ENCODE measurements around the gene PGM1.

PGM1 gene

DNA sequence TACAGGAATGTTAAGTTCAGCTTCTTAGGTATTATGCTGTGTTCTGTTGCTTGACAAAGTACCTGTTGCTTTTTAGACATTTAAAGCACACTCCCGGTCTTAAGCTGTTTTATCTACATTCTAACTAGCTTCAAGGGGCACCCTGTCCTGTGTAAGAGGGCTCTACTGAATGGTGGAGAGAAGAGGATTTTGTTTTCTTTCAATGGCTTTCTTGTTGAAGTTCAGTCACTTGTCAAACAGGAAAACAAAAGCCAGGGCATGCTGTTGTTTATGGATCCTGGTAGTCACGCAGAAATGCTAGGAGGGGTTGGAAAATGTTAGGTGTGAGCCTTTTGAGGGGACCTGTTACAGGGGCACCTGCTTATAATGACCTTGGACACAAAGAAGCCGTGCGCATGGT, 30.7 kb downstream of the PGM1 start:
- TF ChIP-seq, protein P1, sequence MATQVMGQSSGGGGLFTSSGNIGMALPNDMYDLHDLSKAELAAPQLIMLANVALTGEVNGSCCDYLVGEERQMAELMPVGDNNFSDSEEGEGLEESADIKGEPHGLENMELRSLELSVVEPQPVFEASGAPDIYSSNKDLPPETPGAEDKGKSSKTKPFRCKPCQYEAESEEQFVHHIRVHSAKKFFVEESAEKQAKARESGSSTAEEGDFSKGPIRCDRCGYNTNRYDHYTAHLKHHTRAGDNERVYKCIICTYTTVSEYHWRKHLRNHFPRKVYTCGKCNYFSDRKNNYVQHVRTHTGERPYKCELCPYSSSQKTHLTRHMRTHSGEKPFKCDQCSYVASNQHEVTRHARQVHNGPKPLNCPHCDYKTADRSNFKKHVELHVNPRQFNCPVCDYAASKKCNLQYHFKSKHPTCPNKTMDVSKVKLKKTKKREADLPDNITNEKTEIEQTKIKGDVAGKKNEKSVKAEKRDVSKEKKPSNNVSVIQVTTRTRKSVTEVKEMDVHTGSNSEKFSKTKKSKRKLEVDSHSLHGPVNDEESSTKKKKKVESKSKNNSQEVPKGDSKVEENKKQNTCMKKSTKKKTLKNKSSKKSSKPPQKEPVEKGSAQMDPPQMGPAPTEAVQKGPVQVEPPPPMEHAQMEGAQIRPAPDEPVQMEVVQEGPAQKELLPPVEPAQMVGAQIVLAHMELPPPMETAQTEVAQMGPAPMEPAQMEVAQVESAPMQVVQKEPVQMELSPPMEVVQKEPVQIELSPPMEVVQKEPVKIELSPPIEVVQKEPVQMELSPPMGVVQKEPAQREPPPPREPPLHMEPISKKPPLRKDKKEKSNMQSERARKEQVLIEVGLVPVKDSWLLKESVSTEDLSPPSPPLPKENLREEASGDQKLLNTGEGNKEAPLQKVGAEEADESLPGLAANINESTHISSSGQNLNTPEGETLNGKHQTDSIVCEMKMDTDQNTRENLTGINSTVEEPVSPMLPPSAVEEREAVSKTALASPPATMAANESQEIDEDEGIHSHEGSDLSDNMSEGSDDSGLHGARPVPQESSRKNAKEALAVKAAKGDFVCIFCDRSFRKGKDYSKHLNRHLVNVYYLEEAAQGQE (IDR thresholded peaks at IDR 0.05; ENCODE audit: insufficient read depth in 1 of 2, low read depth in 2 of 2, low read length in 2 of 2), result no peak
- TF ChIP-seq POLR2AphosphoS5 (IDR thresholded peaks at IDR 0.05; ENCODE audit: low read depth, low read length) (no peak), TAF1 (IDR thresholded peaks at IDR 0.05; ENCODE audit: borderline replicate concordance, insufficient read depth, low read length) (no peak), SIN3A (IDR thresholded peaks at IDR 0.05; ENCODE audit: borderline replicate concordance, insufficient read depth, low read length) (no peak), FOXP2 (optimal IDR thresholded peaks at IDR 0.05; ENCODE audit: borderline replicate concordance, extremely low read depth, extremely low read length, insufficient read depth) (no peak)

DNA sequence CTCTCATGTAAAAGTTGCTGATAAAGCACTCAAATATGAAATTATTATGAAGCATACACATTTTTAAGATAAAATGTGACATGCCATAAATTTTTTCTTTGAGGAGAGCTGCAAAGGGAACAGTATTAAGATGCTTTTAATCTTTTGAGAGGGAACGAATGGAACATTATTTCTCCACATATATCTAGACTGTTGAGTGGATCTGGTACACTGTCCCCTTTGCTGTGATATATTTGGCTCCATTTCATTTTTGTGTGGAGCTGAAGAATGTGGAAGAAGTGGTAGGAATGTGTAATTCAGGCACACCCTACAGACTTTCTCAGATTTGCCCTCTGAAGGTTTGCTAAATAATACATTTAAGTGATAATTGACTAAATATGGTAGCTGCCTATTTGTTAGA, 31.7 kb downstream of the PGM1 start:
- TF ChIP-seq, protein P1 (IDR thresholded peaks at IDR 0.05; ENCODE audit: insufficient read depth in 1 of 2, low read depth in 2 of 2, low read length in 2 of 2), result no peak

DNA sequence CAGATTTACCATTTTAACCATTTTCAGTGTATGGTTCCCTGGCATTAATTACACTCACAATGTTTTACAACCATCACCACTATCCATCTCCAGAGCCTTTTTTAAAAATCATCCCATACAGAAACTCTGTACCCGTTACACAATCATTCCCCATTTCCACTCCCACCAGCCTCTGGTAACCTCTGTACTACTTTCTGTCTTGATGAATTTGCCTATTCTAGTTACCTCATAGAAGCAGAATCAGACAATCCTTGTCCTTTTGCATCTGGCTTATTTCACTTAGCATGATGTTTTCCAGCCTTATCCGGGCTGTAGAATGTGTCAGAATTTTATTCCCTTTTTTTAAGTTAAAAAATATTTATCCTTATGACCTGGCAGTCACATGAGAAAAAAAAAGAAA, 33.0 kb downstream of the PGM1 start:
- no peak for TF ChIP-seq SIN3A (IDR thresholded peaks at IDR 0.05; ENCODE audit: borderline replicate concordance, insufficient read depth, low read length)
- no peak for TF ChIP-seq TAF1 (IDR thresholded peaks at IDR 0.05; ENCODE audit: borderline replicate concordance, insufficient read depth, low read length)
- TF ChIP-seq, protein P1 (IDR thresholded peaks at IDR 0.05; ENCODE audit: insufficient read depth in 1 of 2, low read depth in 2 of 2, low read length in 2 of 2), result no peak
- no peak for TF ChIP-seq POLR2AphosphoS5 (IDR thresholded peaks at IDR 0.05; ENCODE audit: low read depth, low read length)
- no peak for TF ChIP-seq FOXP2 (optimal IDR thresholded peaks at IDR 0.05; ENCODE audit: borderline replicate concordance, extremely low read depth, extremely low read length, insufficient read depth)

DNA sequence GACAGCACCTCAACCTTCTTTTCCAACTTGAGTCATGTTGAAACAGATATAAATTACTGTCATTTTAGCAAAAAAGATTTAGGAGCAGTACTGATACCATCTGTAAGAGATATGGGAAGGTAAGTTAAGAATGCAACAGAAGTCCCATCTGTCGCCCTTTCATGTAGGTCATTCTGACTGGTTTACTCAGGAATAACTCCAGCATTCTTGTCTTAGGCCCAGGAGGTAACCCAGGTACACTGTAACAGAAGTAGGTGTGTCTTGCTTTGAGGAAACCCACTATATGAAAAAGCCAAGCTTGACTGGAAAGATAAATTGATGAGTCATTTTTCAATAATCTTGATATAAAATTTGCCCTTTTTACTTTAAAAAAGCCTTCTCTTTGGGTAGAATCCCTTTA, 35.4 kb downstream of the PGM1 start:
- TF ChIP-seq, protein P1 (IDR thresholded peaks at IDR 0.05; ENCODE audit: insufficient read depth in 1 of 2, low read depth in 2 of 2, low read length in 2 of 2), result no peak
- TF ChIP-seq FOXP2 (optimal IDR thresholded peaks at IDR 0.05; ENCODE audit: borderline replicate concordance, extremely low read depth, extremely low read length, insufficient read depth) (no peak), POLR2AphosphoS5 (IDR thresholded peaks at IDR 0.05; ENCODE audit: low read depth, low read length) (no peak), TAF1 (IDR thresholded peaks at IDR 0.05; ENCODE audit: borderline replicate concordance, insufficient read depth, low read length) (no peak), SIN3A (IDR thresholded peaks at IDR 0.05; ENCODE audit: borderline replicate concordance, insufficient read depth, low read length) (no peak)

DNA sequence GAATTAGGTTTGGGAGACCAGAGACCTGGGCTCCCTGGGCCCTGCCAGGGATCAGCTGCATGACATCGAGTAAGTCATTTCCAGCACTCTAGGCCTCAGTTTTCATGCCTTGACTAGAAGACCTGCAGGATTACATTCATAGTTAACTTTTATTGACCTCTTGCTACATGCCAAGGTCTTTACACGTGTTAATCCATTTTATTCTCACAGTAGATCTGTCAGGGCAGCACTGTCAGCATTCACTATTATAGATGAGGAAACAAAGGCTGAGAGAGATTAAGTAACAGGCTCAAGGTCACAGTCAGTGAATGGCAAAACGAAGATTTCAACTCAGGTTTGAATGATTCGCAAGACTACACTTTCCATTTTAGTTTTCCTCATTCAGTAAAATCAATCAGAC, 37.0 kb downstream of the PGM1 start:
- TF ChIP-seq POLR2AphosphoS5 (IDR thresholded peaks at IDR 0.05; ENCODE audit: low read depth, low read length) (no peak), TAF1 (IDR thresholded peaks at IDR 0.05; ENCODE audit: borderline replicate concordance, insufficient read depth, low read length) (no peak), SIN3A (IDR thresholded peaks at IDR 0.05; ENCODE audit: borderline replicate concordance, insufficient read depth, low read length) (no peak), FOXP2 (optimal IDR thresholded peaks at IDR 0.05; ENCODE audit: borderline replicate concordance, extremely low read depth, extremely low read length, insufficient read depth) (no peak)
- TF ChIP-seq, protein P1 (IDR thresholded peaks at IDR 0.05; ENCODE audit: insufficient read depth in 1 of 2, low read depth in 2 of 2, low read length in 2 of 2), result no peak
